Measurements from ENCODE around the gene TSTD1.
"Not testable (repeated sequence)": the region's sequence is repeated elsewhere in the genome, so short reads cannot be mapped to it uniquely, and the experiment has no call there.

Gene TSTD1

DNA sequence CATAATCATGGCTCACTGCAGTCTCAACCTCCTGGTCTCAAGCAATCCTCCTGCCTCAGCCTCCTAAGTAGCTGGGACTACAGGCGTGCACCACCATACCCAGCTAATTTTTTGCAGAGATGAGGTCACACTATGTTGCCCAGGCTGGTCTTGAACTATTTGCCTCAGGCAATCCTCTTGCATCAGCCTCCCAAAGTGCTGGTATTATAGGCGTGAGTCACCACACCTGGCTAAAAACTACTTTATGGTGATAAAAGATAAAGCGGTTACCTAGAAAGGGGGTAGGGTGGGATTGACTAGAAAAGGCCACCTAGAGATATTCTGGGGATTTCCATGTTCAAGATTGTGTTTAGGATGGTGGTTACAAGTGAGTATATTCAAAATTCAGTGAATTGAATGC is 5.0 kb downstream of the TSTD1 start:
- DNase-seq, result no peak

DNA sequence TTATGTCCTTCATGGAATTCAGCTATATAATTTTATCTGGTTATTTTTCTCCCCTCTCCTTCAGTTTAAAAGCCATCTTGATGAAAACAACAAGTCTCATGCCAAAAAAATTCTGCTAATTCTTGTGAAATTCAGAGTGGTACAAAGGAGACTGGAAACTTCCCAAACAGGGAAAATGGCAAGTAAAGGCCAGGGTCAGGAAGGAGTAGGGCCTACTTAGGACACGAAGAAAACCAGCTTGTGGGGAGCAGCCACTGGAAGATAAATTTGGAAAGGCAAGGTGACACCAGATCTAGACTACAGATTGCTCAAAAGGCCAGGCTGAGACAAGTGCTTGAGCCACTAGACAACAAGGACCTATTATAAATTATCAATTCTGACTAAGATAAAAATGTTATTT is 6.4 kb downstream of the TSTD1 start:
- no peak for DNase-seq

- DNase-seq, result no peak
Measured at GRCh38 chr1:161031874-161032273, 6.9 kb downstream of the TSTD1 start.

DNA sequence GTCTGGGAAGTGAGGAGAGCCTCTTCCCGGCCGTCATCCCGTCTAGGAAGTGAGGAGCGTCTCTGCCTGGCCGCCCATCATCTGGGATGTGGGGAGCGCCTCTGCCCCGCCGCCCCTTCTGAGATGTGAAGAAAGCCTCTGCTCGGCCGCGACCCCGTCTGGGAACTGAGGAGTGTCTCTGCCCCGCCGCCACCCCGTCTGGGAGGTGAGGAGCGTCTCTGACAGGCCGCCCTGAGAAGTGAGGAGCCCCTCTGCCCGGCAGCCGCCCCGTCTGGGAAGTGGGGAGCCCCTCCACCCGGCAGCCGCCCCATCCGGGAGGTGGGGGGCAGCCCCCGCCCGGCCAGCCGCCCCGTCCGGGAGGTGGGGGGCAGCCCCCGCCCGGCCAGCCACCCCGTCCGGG is 9.3 kb downstream of the TSTD1 start:
- not testable (repeated sequence) for DNase-seq

GRCh38 chr1:161026954-161027353 is 11.8 kb downstream of the TSTD1 start:
- DNase-seq, result not testable (repeated sequence)

- not testable (repeated sequence) for DNase-seq
Measured at GRCh38 chr1:161022432-161022831, 16.3 kb downstream of the TSTD1 start.

- peak; percentile 31 for DNase-seq
Measured at GRCh38 chr1:161021970-161022353, 16.8 kb downstream of the TSTD1 start.

- peak; percentile 93 for DNase-seq
Measured at GRCh38 chr1:161021165-161021969, 17.4 kb downstream of the TSTD1 start.

DNA sequence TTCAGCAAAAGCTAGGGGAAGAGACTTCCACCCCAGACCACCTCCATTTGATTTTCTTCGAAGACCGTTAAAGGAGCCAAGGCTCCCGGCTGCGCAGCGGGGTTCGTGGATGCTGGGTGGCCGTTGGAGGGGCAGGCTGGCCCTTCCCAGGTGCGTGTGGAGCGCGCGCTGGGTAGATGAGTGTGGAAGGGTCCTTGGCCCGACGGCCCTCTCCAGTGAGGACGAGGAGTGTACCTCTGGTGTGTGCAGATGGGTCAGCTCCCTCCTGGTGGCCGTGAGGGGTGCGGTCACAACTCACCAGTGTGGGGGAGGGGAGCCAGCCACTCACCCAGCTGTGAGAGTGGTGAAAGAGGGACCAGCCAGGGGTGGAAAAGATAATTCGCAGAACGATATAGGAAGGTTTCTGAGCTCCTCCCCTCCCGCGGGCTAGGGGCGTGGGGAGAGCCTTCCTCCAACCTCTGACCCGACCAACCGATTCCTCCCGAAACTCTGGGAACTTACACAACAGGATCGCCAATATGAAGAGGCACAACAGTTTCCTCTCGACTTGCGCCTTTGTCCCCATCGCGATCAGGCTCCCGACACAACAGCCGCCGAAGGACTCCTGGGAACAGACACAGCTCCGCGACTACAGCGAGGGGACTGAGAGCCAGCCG is 18.1 kb downstream of the TSTD1 start, which contains the start of gene F11R:
TSS of gene F11R (minus strand) at position 644 of the 656 bp plus-strand sequence. CDS start at position 565, 79 bp downstream.
- DNase-seq, result peak; percentile 86

- peak; percentile 43 for DNase-seq
Measured at GRCh38 chr1:161019751-161020495, 18.8 kb downstream of the TSTD1 start.

DNA sequence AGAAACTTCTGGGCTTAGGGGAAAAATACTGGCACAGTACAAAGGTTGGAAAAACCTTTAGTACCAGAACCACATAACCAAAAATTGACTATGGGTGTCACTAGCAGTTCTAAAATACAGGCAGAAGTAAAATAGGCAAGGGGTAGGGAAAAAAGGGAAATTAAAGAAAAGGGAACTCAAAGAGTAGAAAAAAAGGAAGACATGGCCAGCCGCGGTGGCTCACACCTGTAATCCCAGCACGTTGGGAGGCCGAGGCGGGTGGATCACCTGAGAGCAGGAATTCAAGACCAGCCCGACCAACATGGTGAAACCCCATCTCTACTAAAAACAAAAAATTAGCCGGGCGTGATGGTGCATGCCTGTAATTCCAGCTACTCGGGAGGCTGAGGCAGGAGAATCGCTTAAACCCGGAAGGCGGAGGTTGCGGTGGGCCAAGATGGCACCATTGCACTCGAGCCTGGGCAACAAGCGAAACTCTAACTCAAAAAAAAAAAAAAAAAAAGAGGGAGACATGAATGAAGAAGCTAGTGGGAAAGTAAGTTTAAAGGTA is 19.6 kb downstream of the TSTD1 start:
- DNase-seq, result not testable (repeated sequence)

DNA sequence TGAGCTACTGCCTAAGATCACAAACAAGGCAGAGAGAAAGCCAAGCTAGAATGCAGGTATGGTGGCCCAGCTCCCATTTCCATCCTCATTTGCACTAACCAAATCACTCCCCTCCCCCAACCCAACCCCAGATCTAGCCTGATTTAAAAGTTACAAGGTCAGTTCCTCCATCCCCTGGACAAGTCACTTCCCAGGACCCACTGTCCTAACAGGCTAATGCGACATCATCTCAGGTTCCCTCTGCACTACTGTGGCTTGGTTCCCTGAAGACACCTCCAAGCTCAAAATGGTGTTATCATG is 20.2 kb downstream of the TSTD1 start:
- DNase-seq, result no peak

- peak; percentile 27 for DNase-seq
Measured at GRCh38 chr1:161017756-161018630, 20.8 kb downstream of the TSTD1 start.

- DNase-seq, result not testable (repeated sequence)
Measured at GRCh38 chr1:161017181-161017580, 21.6 kb downstream of the TSTD1 start.

- DNase-seq, result not testable (repeated sequence)
Measured at GRCh38 chr1:161016683-161017082, 22.1 kb downstream of the TSTD1 start.

GRCh38 chr1:161013488-161014230 is 25.1 kb downstream of the TSTD1 start:
- peak; percentile 97 for DNase-seq

DNA sequence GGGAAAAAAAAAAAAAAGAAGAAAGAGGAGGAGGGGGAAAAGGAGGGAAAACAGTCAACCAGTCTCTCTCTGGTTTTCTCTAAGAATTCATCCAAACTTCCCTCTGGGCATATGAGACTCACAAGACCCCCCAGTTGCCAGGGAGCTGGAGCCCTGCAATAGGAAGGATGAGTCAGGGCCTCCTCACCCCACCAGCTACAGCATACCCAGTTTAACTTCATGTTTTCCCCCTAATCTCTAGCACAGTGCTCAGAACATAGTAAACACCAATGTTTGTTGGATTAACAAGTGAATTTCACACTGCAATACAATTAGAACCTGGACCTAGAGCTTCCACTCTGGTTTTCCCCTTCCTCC is 25.7 kb downstream of the TSTD1 start:
- DNase-seq, result no peak

GRCh38 chr1:161012420-161012819 is 26.3 kb downstream of the TSTD1 start:
- no peak for DNase-seq

DNA sequence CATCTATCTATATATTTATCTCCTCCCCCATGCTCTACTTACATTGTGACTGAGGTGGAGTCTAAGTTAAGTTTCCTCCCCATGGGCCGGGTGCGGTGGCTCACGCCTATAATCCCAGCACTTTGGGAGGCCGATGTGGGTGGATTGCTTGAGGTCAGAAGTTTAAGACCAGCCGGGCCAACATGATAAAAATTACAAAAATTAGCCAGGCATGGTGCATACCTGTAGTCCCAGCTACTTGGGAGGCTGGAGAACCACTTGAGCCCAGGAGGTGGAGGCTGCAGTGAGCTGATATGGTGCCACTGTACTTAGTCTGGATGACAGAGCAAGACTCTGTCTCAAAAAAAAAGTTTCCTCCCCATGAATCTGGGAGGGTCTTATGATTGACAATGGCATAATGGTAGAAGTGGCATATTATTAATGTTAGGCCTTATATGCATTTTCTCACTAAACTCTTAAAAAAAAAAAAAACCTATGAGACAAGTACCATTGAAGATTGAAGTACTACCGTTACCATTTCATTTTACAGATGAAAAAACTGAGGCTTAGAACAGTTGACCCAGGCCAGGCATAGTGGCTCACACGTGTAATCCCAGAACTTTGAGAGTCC is 29.1 kb downstream of the TSTD1 start:
- DNase-seq, result peak; percentile 90

DNA sequence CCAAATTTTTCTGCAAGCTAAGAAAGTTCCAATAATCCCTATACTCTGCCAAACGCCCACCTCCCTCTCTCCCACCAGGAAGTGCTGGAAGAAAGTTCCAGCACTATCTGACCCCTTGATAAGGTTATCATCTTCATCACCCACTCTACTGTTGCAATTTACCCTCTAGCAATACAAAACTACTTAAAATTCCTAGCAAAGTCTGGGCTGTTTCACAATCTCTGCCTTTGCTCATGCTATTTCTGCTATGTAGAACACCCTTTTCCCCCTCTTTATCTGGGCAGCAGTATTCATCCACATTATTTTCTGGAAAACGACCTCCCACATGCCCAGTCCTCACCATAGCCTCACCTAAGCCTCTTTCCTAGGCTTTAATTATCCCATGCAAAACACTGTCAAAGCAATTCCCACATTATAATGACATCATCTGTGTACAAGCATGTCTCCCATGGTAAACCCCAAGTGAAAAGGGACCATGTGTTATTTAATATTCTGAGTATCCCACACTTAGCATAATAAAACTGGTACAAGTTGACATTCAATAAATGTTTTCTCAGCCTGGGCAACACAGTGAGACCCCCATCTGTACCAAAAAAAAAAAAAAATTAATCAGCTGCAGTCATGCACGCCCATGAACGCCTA is 29.8 kb downstream of the TSTD1 start:
- no peak for DNase-seq

DNA sequence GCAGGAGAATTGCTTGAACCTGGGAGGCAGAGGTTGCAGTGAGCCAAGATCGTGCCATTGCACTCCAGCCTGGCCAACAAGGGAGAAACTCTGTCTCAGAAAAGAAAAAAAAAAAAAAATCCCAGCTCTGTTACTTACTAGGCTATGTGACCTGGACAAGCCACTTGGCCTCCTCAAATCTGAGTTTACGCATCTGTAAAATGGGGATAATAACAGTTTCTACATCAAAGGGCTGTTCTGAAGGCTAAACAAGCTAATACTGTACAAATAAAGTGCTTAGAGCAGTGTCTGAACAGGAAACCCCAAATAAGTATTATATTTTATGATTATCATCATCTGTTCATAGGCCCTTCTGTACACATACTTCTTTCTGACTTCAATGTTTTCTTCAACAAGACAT is 31.4 kb downstream of the TSTD1 start:
- no peak for DNase-seq

Measured in hematopoietic multipotent progenitor cell treated with erythropoietin and hydrocortisone succinate and interleukin-3 and kit ligand, for 6 days (in vitro differentiated cells).